Muscle layer of duodenum (tissue), 2 donors: ENCODE data around the gene HLA-DOA.

Source experiments
- H3K27ac ChIP-seq: one replicate; pipeline ENCODE4 v1.7.0; 2013; ENCODE audit warnings: mild to moderate bottlenecking, low read length
- H3K27me3 ChIP-seq: one replicate; pipeline ENCODE4 v1.7.0; 2013; ENCODE audit warnings: low read depth, mild to moderate bottlenecking, control low read depth, low read length
- H3K36me3 ChIP-seq, 2 donors: one replicate each; pipeline ENCODE4 v1.7.0; 2013; ENCODE audit warnings: low read length in 2 of 2, control low read depth in 1 of 2, mild to moderate bottlenecking in 1 of 2; ENCODE audit not compliant: insufficient read depth in 2 of 2, control insufficient read depth in 1 of 2
- H3K4me1 ChIP-seq, 2 donors: one replicate each; pipeline ENCODE4 v1.7.0; 2013; ENCODE audit warnings: low read length in 2 of 2, mild to moderate bottlenecking in 2 of 2, control low read depth in 1 of 2, moderate library complexity in 1 of 2; ENCODE audit not compliant: insufficient read depth in 2 of 2, control insufficient read depth in 1 of 2
- H3K4me3 ChIP-seq, 2 donors: one replicate each; pipeline ENCODE4 v1.7.0; 2013; ENCODE audit warnings: low read length in 2 of 2, low read depth in 1 of 2, mild to moderate bottlenecking in 1 of 2
- H3K9me3 ChIP-seq, 2 donors: one replicate each; pipeline ENCODE4 v1.7.0; 2013; ENCODE audit warnings: low read length in 2 of 2, control low read depth in 1 of 2, mild to moderate bottlenecking in 1 of 2; ENCODE audit not compliant: control insufficient read depth in 1 of 2
- donor health status: healthy.

HLA-DOA gene

GRCh38 chr6:32954986-32955802, 54.2 kb downstream of the HLA-DOA start:
- H3K4me1 ChIP-seq, result no peaks in the 10 kb centered on the region
- H3K27me3 ChIP-seq, result no peaks in the 10 kb centered on the region
- H3K9me3 ChIP-seq, result no peaks in the 10 kb centered on the region
- no peak overlapping the region for H3K4me3 ChIP-seq
- H3K36me3 ChIP-seq, result no peaks in the 10 kb centered on the region
- H3K27ac ChIP-seq, result no peak overlapping the region

GRCh38 chr6:32954267-32954666, 55.1 kb downstream of the HLA-DOA start:
- Histone ChIP-seq H3K9me3 (no peaks in the 10 kb centered on the region), H3K4me1 (no peaks in the 10 kb centered on the region), H3K4me3 (no peak overlapping the region), H3K27me3 (no peaks in the 10 kb centered on the region), H3K36me3 (no peaks in the 10 kb centered on the region), H3K27ac (no peak overlapping the region)
